ENCODE measurements around the gene NLRP3. TPM values are rescaled to one million over a fixed set of nuclear protein-coding genes. Genes with fewer than 3 reads are reported as not detected.
A peak's percentile ranks its signal among the peaks of the same experiment; 100 is the strongest.
"Not testable (repeated sequence)": the region's sequence is repeated elsewhere in the genome, so short reads cannot be mapped to it uniquely, and the experiment has no call there.

NLRP3 gene
- polyA plus RNA-seq (2013, experiment 1 of 2; ENCODE audit: insufficient read length): 0.04 TPM
- polyA plus RNA-seq (2013, experiment 2 of 2; ENCODE audit: insufficient read length): 0.05 TPM

GRCh38 chr1:247415423-247416361 is at the start of gene NLRP3:
Gene NLRP3 (plus strand): TSS chr1:247416173. CDS start chr1:247418801, 2,628 bp downstream.
- no peak for DNase-seq

GRCh38 chr1:247366345-247366744 is 49.6 kb upstream of the NLRP3 start:
- DNase-seq: not testable (repeated sequence)

DNA sequence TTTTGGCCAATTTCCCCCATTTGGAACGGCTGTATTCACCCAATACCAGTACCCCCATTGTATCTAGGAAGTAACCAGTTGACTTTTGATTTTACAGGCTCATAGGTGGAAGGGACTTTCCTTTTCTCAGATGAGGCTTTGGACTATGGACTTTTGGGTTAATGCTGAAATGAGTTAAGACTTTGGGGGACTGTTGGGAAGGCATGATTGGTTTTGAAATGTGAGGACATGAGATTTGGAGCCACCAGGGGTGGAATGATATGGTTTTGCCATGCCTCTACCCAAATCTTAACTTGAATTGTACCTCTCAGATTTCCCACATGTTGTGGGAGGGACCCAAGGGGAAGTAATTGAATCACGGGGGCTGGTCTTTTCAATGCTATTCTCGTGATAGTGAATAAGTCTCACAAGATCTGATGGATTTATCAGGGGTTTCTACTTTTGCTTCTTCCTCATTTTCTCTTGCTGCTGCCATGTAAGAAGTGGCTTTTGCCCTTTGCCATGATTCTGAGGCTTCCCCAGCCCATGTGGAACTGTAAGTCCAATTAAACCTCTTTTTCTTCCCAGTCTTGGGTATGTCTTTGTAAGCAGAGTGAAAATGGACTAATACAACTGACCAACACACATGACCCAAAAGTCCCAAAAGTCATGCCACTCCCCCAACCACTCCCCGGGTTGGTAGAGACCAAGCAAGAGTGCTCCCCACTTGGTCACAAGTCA is 48.9 kb upstream of the NLRP3 start:
- no peak for DNase-seq

- DNase-seq: no peak
These were observed 48.1 kb upstream of the NLRP3 start for GRCh38 chr1:247367786-247368422.

DNA sequence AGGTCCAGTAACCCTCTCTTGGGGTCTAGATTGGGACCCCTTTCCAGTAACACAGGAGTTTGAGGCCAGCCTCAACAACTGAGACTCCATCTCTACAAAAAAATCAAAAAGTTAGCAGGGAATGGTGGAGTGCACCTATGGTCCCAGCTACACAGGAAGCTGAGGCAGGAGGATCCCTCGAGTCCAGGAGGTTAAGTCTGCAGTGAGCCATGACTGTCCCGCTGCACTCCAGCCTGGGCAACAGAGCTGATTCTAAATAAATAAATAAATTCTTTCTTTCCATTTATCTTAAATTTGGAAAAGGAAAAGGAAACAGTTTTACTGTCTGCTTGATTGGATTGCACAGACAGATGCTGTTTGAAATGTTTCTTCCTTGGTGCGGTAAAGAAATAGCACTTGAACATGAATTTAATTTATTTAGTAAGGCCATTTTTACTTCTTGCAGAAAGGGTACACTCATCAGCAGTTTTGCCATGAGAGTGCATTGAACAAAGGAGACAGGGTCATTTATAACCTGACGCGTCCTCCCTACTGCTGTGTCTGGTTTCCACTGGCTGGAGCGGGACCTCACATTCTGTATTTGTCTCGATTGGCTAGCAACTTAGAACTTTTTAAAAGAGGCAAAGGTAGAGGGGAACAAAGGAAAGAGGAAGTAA is 47.4 kb upstream of the NLRP3 start:
- no peak for DNase-seq

GRCh38 chr1:247370786-247371732 is 44.9 kb upstream of the NLRP3 start:
- DNase-seq: peak; percentile 65

- DNase-seq: no peak
These were observed 44.1 kb upstream of the NLRP3 start for GRCh38 chr1:247371801-247372259.

DNA sequence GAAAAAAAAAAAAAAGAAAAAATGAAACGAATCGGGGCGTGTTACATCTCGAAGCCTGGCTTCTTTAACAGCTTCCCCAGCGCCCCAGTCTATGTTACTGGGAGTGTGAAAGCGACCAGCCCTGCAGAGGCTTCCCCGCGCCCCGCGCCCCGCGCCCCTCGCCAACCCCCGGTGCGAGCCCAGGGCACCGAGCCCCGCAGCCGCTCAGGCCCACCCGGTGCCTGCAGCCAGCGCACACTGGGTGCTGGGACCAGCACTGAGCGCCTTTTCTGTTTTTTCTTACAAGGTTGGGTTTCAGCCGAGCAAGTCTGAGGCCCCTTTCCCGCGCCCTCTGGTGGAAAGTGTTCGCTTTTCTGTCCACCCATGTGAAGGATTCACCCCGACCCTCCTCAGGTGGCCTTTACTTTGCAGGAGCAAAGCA is 42.2 kb upstream of the NLRP3 start:
- peak; percentile 34 for DNase-seq

GRCh38 chr1:247374651-247375334 is 41.2 kb upstream of the NLRP3 start:
- not testable (repeated sequence) for DNase-seq

- DNase-seq: no peak
These were observed 40.2 kb upstream of the NLRP3 start for GRCh38 chr1:247375747-247376146.

- DNase-seq: no peak
These were observed 39.3 kb upstream of the NLRP3 start for GRCh38 chr1:247376659-247377058.

GRCh38 chr1:247377656-247378055 is 38.3 kb upstream of the NLRP3 start:
- not testable (repeated sequence) for DNase-seq

DNA sequence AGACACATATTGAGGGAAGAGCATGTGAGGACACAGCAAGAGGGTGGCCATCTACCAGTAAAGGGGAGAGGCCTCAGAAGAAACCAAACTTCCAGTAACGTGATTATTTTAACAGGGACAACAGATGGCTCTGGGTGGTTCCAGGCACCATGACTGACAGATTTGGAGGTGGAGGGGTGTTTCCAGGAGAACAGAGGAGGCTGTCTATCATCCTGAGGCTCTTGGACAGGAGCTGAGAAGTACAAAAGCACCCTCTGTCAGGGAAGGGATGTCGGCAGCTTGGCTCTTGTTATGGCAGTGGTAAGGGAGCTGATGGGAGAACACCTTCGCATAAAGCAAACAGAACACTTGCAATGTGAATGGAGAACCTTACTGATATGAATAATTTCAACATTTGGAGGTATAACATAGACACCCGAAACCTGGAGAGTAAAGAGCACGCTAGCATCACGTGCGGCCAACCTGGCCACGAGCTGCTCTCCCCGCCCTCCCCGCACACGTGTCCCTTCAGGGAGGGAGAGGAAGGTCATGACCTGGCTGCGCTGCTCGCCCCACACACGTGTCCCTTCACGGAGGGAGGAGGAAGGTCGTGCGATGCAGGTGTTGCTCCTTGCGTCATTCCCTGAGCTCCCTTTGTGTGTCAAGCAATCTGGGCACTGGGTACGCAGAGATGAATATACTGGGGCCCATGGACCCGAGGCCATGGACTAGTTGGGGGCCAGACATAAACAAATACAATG is 37.5 kb upstream of the NLRP3 start:
- DNase-seq: no peak

- DNase-seq: no peak
These were observed 30.7 kb upstream of the NLRP3 start for GRCh38 chr1:247385283-247385682.

DNA sequence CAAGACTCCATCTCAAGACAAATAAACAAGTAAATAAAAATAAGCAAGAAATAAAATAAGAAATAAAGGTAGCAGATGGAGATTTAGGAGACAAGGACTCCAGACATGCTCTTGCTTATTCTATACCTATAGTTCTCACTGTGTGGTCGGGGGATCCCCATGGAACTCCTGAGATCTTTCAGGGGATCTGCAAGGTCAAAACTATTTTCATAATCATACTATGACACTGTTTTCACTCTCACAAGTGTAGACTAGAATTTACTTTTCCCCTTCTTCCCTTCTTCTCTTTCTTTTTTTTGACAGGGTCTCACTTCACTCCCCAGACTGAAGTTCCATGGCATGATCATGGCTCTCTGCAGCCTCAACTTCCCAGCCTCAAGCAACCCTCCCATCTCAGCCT is 29.8 kb upstream of the NLRP3 start:
- no peak for DNase-seq

GRCh38 chr1:247386687-247387086 is 29.3 kb upstream of the NLRP3 start:
- DNase-seq: peak; percentile 47

GRCh38 chr1:247387096-247387495 is 28.9 kb upstream of the NLRP3 start:
- no peak for DNase-seq

GRCh38 chr1:247387565-247387964 is 28.4 kb upstream of the NLRP3 start:
- DNase-seq: no peak

GRCh38 chr1:247390116-247390791 is 25.7 kb upstream of the NLRP3 start:
- peak; percentile 55 for DNase-seq
